PC-9 (cell line): ENCODE data around the gene SYCP3. TPM values are rescaled to one million over a fixed set of nuclear protein-coding genes. Genes with fewer than 3 reads are reported as not detected.

Experiments
- BruUV-seq: library from RNA; stranded (reverse); fragments of 400-500 nt; replicated peaks from 2 replicates; lab custom pipeline; 2021; lab: Mats Ljungman, UMichigan
- CTCF ChIA-PET: fragments of 300-600 bp; sonication (Branson Sonifier 250); formaldehyde crosslinking; loops from one replicate; lab custom pipeline; 2022; ENCODE audit warnings: antibody characterized with exemption; lab: Charles Lee
- POLR2A ChIA-PET: fragments of 300-600 bp; sonication (Branson Sonifier 250); formaldehyde crosslinking; loops from one replicate; lab custom pipeline; 2022; ENCODE audit warnings: antibody characterized with exemption; ENCODE audit not compliant: unreplicated experiment; lab: Charles Lee
- DNase-seq, 2 experiments: peaks; one replicate each; pipeline versions ENCODE4 v3.0.0 to v3.0.0-alpha.2; 2015 to 2022; ENCODE audit warnings: mixed read lengths in 1 of 2
- H2AFZ ChIP-seq: fragments of 200-600 bp; sonication (generic); 2 replicates; pipeline ENCODE4 v1.8.1; 2017; ENCODE audit warnings: antibody characterized with exemption
- H3F3A ChIP-seq: fragments of 200-600 bp; sonication (generic); 2 replicates; pipeline ENCODE4 v1.8.1; 2017; ENCODE audit warnings: antibody characterized with exemption, mild to moderate bottlenecking, low read depth; ENCODE audit not compliant: insufficient read depth
- H3K27ac ChIP-seq: fragments of 200-600 bp; sonication (generic); 2 replicates; pipeline ENCODE4 v1.6.1; 2016; ENCODE audit warnings: mixed run types
- H3K27me3 ChIP-seq: fragments of 200-600 bp; sonication (generic); 2 replicates; pipeline ENCODE4 v1.6.1; 2016; ENCODE audit warnings: low read depth, mixed run types; ENCODE audit not compliant: insufficient read depth
- H3K36me3 ChIP-seq: fragments of 200-600 bp; sonication (generic); 2 replicates; pipeline ENCODE4 v1.6.1; 2016; ENCODE audit warnings: low read depth, mixed run types
- H3K4me1 ChIP-seq: fragments of 200-600 bp; sonication (generic); replicated peaks from 2 replicates; pipeline ENCODE4 v1.6.1; 2016; ENCODE audit warnings: mixed run types; ENCODE audit not compliant: insufficient read depth
- H3K4me2 ChIP-seq: fragments of 200-600 bp; sonication (generic); 2 replicates; pipeline ENCODE4 v1.6.1; 2017; ENCODE audit warnings: mixed run types
- H3K4me3 ChIP-seq: fragments of 200-600 bp; sonication (generic); 2 replicates; pipeline ENCODE4 v1.6.1; 2016; ENCODE audit warnings: mixed run types
- H3K79me2 ChIP-seq: fragments of 200-600 bp; sonication (generic); 2 replicates; pipeline ENCODE4 v1.6.1; 2017; ENCODE audit warnings: low read depth, mixed run types
- H3K9me2 ChIP-seq: fragments of 200-600 bp; sonication (generic); 2 replicates; pipeline ENCODE4 v1.8.1; 2017; ENCODE audit warnings: mild to moderate bottlenecking; ENCODE audit not compliant: insufficient read depth
- H3K9me3 ChIP-seq: fragments of 200-600 bp; sonication (generic); 2 replicates; pipeline ENCODE4 v1.8.1; 2016; ENCODE audit warnings: low read depth; ENCODE audit not compliant: insufficient read depth
- H4K20me1 ChIP-seq: fragments of 200-600 bp; sonication (generic); 2 replicates; pipeline ENCODE4 v1.8.1; 2017; ENCODE audit not compliant: insufficient read depth
- EZH2 ChIP-seq: fragments of 200-600 bp; sonication (generic); IDR thresholded peaks from 2 replicates; pipeline ENCODE4 v1.8.0; 2017; ENCODE audit warnings: antibody characterized with exemption, low read depth
- intact Hi-C: fragments of 100-400 bp; cut with micrococcal nuclease; formaldehyde crosslinking; loops from one replicate; pipeline ENCODE4 v1.10.0; 2022; ENCODE audit not compliant: unreplicated experiment
- total RNA-seq: library from RNA; stranded (reverse); gene quantifications from 2 replicates; pipeline ENCODE4 v1.2.3, GENCODE V29; 2021
- TF ChIP-seq, protein P1 (sequence below): fragments of 200-600 bp; sonication (generic); conservative IDR thresholded peaks from 2 replicates; pipeline ENCODE4 v1.6.1; 2017; ENCODE audit warnings: mixed run types, antibody characterized with exemption, mild to moderate bottlenecking, moderate library complexity

The SYCP3 gene
- total RNA-seq, 1 experiment from 2014 or later, result 0.09 TPM

DNA sequence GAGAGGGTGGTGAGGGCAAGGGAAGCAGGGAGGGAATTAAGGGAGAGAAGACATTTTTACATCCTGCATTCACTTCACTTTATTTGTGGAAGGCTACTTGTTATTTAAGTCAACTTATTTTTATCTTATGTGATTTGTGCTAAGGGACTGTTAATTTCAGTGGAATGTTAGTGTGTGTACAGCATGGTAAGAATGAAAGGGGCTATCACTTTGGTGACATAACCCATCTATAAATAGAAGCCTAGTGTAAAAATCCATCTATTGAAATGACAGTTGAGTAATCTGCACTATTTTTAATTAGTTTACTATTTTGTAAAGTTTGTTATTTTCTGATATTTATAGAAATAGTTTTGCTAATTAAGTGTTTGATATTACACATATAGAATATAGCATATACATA lies 58.6 kb downstream of the SYCP3 start:
- H2AFZ ChIP-seq, result no peak overlapping the region
- no peaks in the 10 kb centered on the region for H3F3A ChIP-seq
- TF ChIP-seq EZH2, result no peak
- TF ChIP-seq, protein P1, sequence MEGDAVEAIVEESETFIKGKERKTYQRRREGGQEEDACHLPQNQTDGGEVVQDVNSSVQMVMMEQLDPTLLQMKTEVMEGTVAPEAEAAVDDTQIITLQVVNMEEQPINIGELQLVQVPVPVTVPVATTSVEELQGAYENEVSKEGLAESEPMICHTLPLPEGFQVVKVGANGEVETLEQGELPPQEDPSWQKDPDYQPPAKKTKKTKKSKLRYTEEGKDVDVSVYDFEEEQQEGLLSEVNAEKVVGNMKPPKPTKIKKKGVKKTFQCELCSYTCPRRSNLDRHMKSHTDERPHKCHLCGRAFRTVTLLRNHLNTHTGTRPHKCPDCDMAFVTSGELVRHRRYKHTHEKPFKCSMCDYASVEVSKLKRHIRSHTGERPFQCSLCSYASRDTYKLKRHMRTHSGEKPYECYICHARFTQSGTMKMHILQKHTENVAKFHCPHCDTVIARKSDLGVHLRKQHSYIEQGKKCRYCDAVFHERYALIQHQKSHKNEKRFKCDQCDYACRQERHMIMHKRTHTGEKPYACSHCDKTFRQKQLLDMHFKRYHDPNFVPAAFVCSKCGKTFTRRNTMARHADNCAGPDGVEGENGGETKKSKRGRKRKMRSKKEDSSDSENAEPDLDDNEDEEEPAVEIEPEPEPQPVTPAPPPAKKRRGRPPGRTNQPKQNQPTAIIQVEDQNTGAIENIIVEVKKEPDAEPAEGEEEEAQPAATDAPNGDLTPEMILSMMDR, result no peak
- H3K27me3 ChIP-seq, result no peaks in the 10 kb centered on the region
- H3K9me2 ChIP-seq, result no peaks in the 10 kb centered on the region
- H3K36me3 ChIP-seq, result no peaks in the 10 kb centered on the region
- H4K20me1 ChIP-seq, result no peaks in the 10 kb centered on the region
- BruUV-seq, result no TSS peak
- POLR2A ChIA-PET, result no interaction called here
- no peak overlapping the region for H3K4me3 ChIP-seq
- no peak overlapping the region for H3K27ac ChIP-seq
- no peak overlapping the region for H3K4me2 ChIP-seq
- no peaks in the 10 kb centered on the region for H3K9me3 ChIP-seq
- intact Hi-C loops, result no loop called here
- CTCF ChIA-PET, result no interaction called here
- no peaks in the 10 kb centered on the region for H3K4me1 ChIP-seq
- no peaks in the 10 kb centered on the region for H3K79me2 ChIP-seq
- DNase-seq, result no peak

DNA sequence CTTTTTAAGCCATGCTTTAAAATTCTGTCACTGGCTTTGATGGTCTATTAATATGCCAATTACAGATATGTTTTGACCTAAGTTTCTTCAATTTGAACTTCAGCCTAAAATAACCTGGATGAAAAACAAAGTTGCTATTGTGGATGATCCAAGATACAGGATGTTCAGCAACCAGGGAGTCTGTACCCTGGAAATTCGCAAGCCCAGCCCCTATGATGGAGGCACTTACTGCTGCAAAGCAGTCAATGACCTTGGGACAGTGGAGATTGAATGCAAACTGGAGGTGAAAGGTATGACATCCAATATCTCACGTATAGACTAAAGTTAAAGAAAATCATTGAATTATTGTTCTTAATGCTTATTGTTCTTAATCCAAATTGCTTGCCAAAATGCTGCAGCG lies 59.0 kb downstream of the SYCP3 start:
- Histone ChIP-seq H3K4me1 (no peaks in the 10 kb centered on the region), H3K27ac (no peak overlapping the region), H3F3A (no peaks in the 10 kb centered on the region), H3K36me3 (no peaks in the 10 kb centered on the region), H3K9me2 (no peaks in the 10 kb centered on the region), H3K27me3 (no peaks in the 10 kb centered on the region), H3K4me2 (no peak overlapping the region), H3K4me3 (no peak overlapping the region), H4K20me1 (no peaks in the 10 kb centered on the region), H3K79me2 (no peaks in the 10 kb centered on the region), H2AFZ (no peak overlapping the region), H3K9me3 (no peaks in the 10 kb centered on the region)
- no peak for DNase-seq
- BruUV-seq, result no TSS peak
- intact Hi-C loops, result no loop called here
- ChIA-PET POLR2A (no interaction called here), CTCF (no interaction called here)
- TF ChIP-seq, protein P1, result no peak
- TF ChIP-seq EZH2, result no peak

Other genes with a start within 250 kb of the SYCP3 start
- not detected in 2 replicates for gene MYBPC1, start 144.5 kb downstream of the SYCP3 start, total RNA-seq
- 4.8 and 6.1 TPM in 2 replicates for gene CHPT1, start 41.8 kb downstream of the SYCP3 start, total RNA-seq
- gene GNPTAB, start 91.5 kb upstream of the SYCP3 start, total RNA-seq, result 22.0 and 26.5 TPM in 2 replicates
- gene DRAM1, start 138.1 kb upstream of the SYCP3 start, total RNA-seq, result 6.0 and 6.2 TPM in 2 replicates